H1 (cell line): ENCODE measurements around the gene KDM6A. TPM values are rescaled to one million over a fixed set of nuclear protein-coding genes. Genes with fewer than 3 reads are reported as not detected.

Experiments
- CTCF ChIA-PET: fragments of 300-600 bp; sonication (Branson Sonifier 250); formaldehyde crosslinking; loops from one replicate; lab custom pipeline; 2021; ENCODE audit not compliant: partially characterized antibody; lab: Charles Lee
- POLR2A ChIA-PET: fragments of 300-600 bp; sonication (Branson Sonifier 250); formaldehyde crosslinking; loops from one replicate; lab custom pipeline; 2021; ENCODE audit warnings: inconsistent platforms; ENCODE audit not compliant: partially characterized antibody; lab: Charles Lee
- DNase-seq, 2 experiments: peaks; one replicate each; pipeline versions ENCODE4 v3.0.0 to v3.0.0-alpha.2; 2010 to 2022; ENCODE audit warnings: low spot score in 2 of 2, low read depth in 1 of 2, mixed read lengths in 1 of 2
- FAIRE-seq: peaks from 2 replicates; lab custom pipeline; 2011; peaks lifted over from hg19 to GRCh38; lab: Jason Lieb, UNC
- H2AFZ ChIP-seq: 2 replicates; pipeline ENCODE4 v1.8.1; 2012; ENCODE audit warnings: low read length, inconsistent platforms
- H2AK5ac ChIP-seq: 2 replicates; pipeline ENCODE4 v1.6.1; 2013; ENCODE audit warnings: low read depth, low read length
- H2BK120ac ChIP-seq: replicated peaks from 2 replicates; pipeline ENCODE3; 2013; ENCODE audit warnings: low read depth, low read length, inconsistent platforms
- H2BK12ac ChIP-seq: 2 replicates; pipeline ENCODE4 v1.6.1; 2013; ENCODE audit warnings: low read depth, low read length
- H2BK15ac ChIP-seq: 2 replicates; pipeline ENCODE4 v1.6.1; 2013; ENCODE audit warnings: low read length
- H2BK20ac ChIP-seq: 2 replicates; pipeline ENCODE4 v1.6.1; 2013; ENCODE audit warnings: low read length
- H2BK5ac ChIP-seq: 2 replicates; pipeline ENCODE4 v1.6.1; 2013; ENCODE audit warnings: low read depth, low read length
- H3K14ac ChIP-seq: 2 replicates; pipeline ENCODE4 v1.6.1; 2013; ENCODE audit warnings: inconsistent platforms; ENCODE audit not compliant: insufficient read length
- H3K18ac ChIP-seq: 2 replicates; pipeline ENCODE4 v1.6.1; 2013; ENCODE audit warnings: low read length; ENCODE audit errors: extremely low read depth
- H3K23ac ChIP-seq: 2 replicates; pipeline ENCODE4 v1.6.1; 2013; ENCODE audit warnings: inconsistent platforms; ENCODE audit not compliant: insufficient read length
- H3K23me2 ChIP-seq: 2 replicates; pipeline ENCODE4 v1.6.1; 2013; ENCODE audit warnings: low read depth, low read length
- H3K27ac ChIP-seq: 2 replicates; pipeline ENCODE4 v1.6.1; 2011; ENCODE audit warnings: low read depth, low read length, inconsistent platforms
- H3K27me3 ChIP-seq, 4 experiments: replicated peaks in 1 of 4; 1 replicate in 1 of 4; 2 replicates in 3 of 4; pipeline versions ENCODE4 v1.6.1 to v1.8.1; 2011 to 2013; ENCODE audit warnings: low read length in 3 of 4, mild to moderate bottlenecking in 3 of 4, inconsistent platforms in 2 of 4, mixed read lengths in 2 of 4, moderate library complexity in 1 of 4; ENCODE audit not compliant: control insufficient read depth in 3 of 4, insufficient read depth in 3 of 4; ENCODE audit errors: extremely low read depth in 1 of 4
- H3K36me3 ChIP-seq, 4 experiments: 2 replicates each; pipeline versions ENCODE4 v1.6.1 to v1.8.1; 2011 to 2013; ENCODE audit warnings: mild to moderate bottlenecking in 4 of 4, low read length in 3 of 4, moderate library complexity in 2 of 4, control low read depth in 1 of 4, inconsistent platforms in 1 of 4; ENCODE audit not compliant: insufficient read depth in 4 of 4, control insufficient read depth in 2 of 4
- H3K4ac ChIP-seq: replicated peaks from 2 replicates; pipeline ENCODE3; 2013; ENCODE audit warnings: low read length, low read depth, mixed read lengths, inconsistent platforms; ENCODE audit not compliant: insufficient read length
- H3K4me1 ChIP-seq, 4 experiments: replicated peaks in 1 of 4; 1 replicate in 1 of 4; 2 replicates in 3 of 4; pipeline versions ENCODE4 v1.6.1 to v1.8.1; 2011 to 2013; ENCODE audit warnings: low read length in 3 of 4, inconsistent platforms in 2 of 4, mixed read lengths in 1 of 4; ENCODE audit not compliant: insufficient read depth in 4 of 4, control insufficient read depth in 3 of 4
- H3K4me2 ChIP-seq, 2 experiments: 2 replicates each; pipeline versions ENCODE4 v1.6.1 to v1.8.1; 2011 to 2013; ENCODE audit warnings: low read depth in 2 of 2, low read length in 2 of 2, control low read depth in 1 of 2, inconsistent platforms in 1 of 2, mild to moderate bottlenecking in 1 of 2; ENCODE audit not compliant: insufficient read depth in 1 of 2
- H3K4me3 ChIP-seq, 4 experiments: fragments of 200-600, 300-600 bp in 1 of 4; sonication (generic), shearing (Covaris generic), sonication (Bioruptor Twin) in 1 of 4; 2 replicates each; pipeline versions ENCODE4 v1.5.1 to v1.8.1; 2011 to 2016; ENCODE audit warnings: low read length in 4 of 4, low read depth in 3 of 4, control low read depth in 2 of 4, inconsistent platforms in 2 of 4, mild to moderate bottlenecking in 2 of 4, mixed read lengths in 1 of 4, moderate library complexity in 1 of 4; ENCODE audit not compliant: insufficient read depth in 2 of 4; ENCODE audit errors: extremely low read depth in 1 of 4
- H3K56ac ChIP-seq: replicated peaks from 2 replicates; pipeline ENCODE3; 2013; ENCODE audit warnings: low read depth, mild to moderate bottlenecking, mixed read lengths, low read length, inconsistent platforms; ENCODE audit not compliant: insufficient read length
- H3K79me1 ChIP-seq: 2 replicates; pipeline ENCODE4 v1.6.1; 2013; ENCODE audit warnings: low read depth, low read length, control low read depth
- H3K79me2 ChIP-seq, 2 experiments: 2 replicates each; pipeline versions ENCODE4 v1.6.1 to v1.8.1; 2012 to 2013; ENCODE audit warnings: low read length in 2 of 2, mild to moderate bottlenecking in 2 of 2, inconsistent platforms in 1 of 2; ENCODE audit not compliant: insufficient read depth in 2 of 2, control insufficient read depth in 1 of 2
- H3K9ac ChIP-seq, 4 experiments: replicated peaks in 1 of 4; 1 replicate in 1 of 4; 2 replicates in 3 of 4; pipeline versions ENCODE4 v1.6.1 to v1.8.1; 2011 to 2013; ENCODE audit warnings: low read depth in 3 of 4, low read length in 3 of 4, control low read depth in 2 of 4, mild to moderate bottlenecking in 2 of 4, moderate library complexity in 2 of 4, inconsistent platforms in 1 of 4; ENCODE audit errors: extremely low read depth in 1 of 4
- H3K9me3 ChIP-seq, 2 experiments: 2 replicates each; pipeline versions ENCODE4 v1.6.1 to v1.8.1; 2012 to 2013; ENCODE audit warnings: mild to moderate bottlenecking in 2 of 2, moderate library complexity in 2 of 2, control low read depth in 1 of 2, inconsistent platforms in 1 of 2, low read depth in 1 of 2, low read length in 1 of 2, mixed read lengths in 1 of 2; ENCODE audit not compliant: insufficient read depth in 2 of 2
- H4K20me1 ChIP-seq, 2 experiments: replicated peaks in 1 of 2; 2 replicates each; pipeline versions ENCODE3 to v1.8.1; 2011 to 2013; ENCODE audit warnings: inconsistent platforms in 2 of 2, low read length in 2 of 2, mild to moderate bottlenecking in 1 of 2; ENCODE audit not compliant: insufficient read depth in 2 of 2, control insufficient read depth in 1 of 2
- H4K5ac ChIP-seq: 2 replicates; pipeline ENCODE4 v1.6.1; 2013; ENCODE audit warnings: low read length, low read depth, mixed read lengths, inconsistent platforms; ENCODE audit not compliant: insufficient read length
- H4K8ac ChIP-seq: 2 replicates; pipeline ENCODE4 v1.8.0; 2013; ENCODE audit warnings: mild to moderate bottlenecking, moderate library complexity, low read length, inconsistent platforms; ENCODE audit not compliant: insufficient read depth; ENCODE audit errors: extremely low read depth
- H4K91ac ChIP-seq: replicated peaks from 2 replicates; pipeline ENCODE3; 2013; ENCODE audit warnings: low read length, mixed read lengths, inconsistent platforms; ENCODE audit not compliant: insufficient read length
- CHD2 ChIP-seq: IDR thresholded peaks from 2 replicates; pipeline ENCODE4 v1.6.1; 2012; ENCODE audit warnings: low read length, improper control_type of control experiment
- CTBP2 ChIP-seq: IDR thresholded peaks from 2 replicates; pipeline ENCODE4 v1.7.0; 2011; ENCODE audit warnings: borderline replicate concordance, mild to moderate bottlenecking, moderate library complexity, mixed read lengths, low read length; ENCODE audit not compliant: insufficient read depth, insufficient read length
- HDAC6 ChIP-seq: IDR thresholded peaks from one replicate; pipeline ENCODE4 v1.7.1; 2012; ENCODE audit warnings: low read depth, mild to moderate bottlenecking, inconsistent platforms, low read length, moderate library complexity
- KDM1A ChIP-seq: fragments of 200-600, 300-600 bp; sonication (generic); IDR thresholded peaks from 2 replicates; pipeline ENCODE4 v1.7.1; 2016; ENCODE audit warnings: mild to moderate bottlenecking, low read length, borderline replicate concordance
- SIN3A ChIP-seq, 2 experiments: IDR thresholded peaks in 1 of 2; conservative IDR thresholded peaks in 1 of 2; 2 replicates each; pipeline ENCODE4 v1.6.1; 2011 to 2012; ENCODE audit warnings: low read length in 2 of 2, improper control_type of control experiment in 1 of 2, low read depth in 1 of 2, mild to moderate bottlenecking in 1 of 2
- TEAD4 ChIP-seq: IDR thresholded peaks from 2 replicates; pipeline ENCODE4 v1.6.1; 2012; ENCODE audit warnings: low read depth, low read length, inconsistent platforms, mixed read lengths
- ZNF274 ChIP-seq: IDR thresholded peaks from 2 replicates; pipeline ENCODE4 v1.7.0; 2012; ENCODE audit warnings: low read length, borderline replicate concordance; ENCODE audit errors: extremely low read depth
- polyA plus RNA-seq, 7 experiments: library from polyadenylated mRNA; depleted of rRNA in 3 of 7; stranded (reverse) in 5 of 7; unstranded in 2 of 7; fragments of >200 nt in 5 of 7; fragments of 200-250 nt in 2 of 7; gene quantifications; 1 replicate in 5 of 7; 2 replicates in 1 of 7; 4 replicates in 1 of 7; pipeline versions ENCODE4 v1.2.1 to v1.2.3, GENCODE V29; 2011 to 2013; ENCODE audit warnings: missing spikeins in 2 of 7, mixed read lengths in 2 of 7
- total RNA-seq: library from RNA; stranded (reverse); fragmentation: NEBNext Ultra II Directional; extraction: Animal tissue kit (Norgen Biotek cat#: 25700); gene quantifications from 2 replicates; pipeline ENCODE4 v1.2.1, GENCODE V29; 2021

The KDM6A gene
- total and polyA plus RNA-seq, 2 of the 8 experiments (the other 6 are each of a cell fraction or from before 2014, with no cell fraction given), result 43.5 to 58.4 TPM

- FAIRE-seq (no peak), DNase-seq (no peak)
- TF ChIP-seq TEAD4 (no peak), CTBP2 (no peak), KDM1A (no peak), HDAC6 (no peak), SIN3A (conservative IDR thresholded peaks at IDR 0.05 in 1 of 2, IDR thresholded peaks at IDR 0.05 in 1 of 2; ENCODE audit: low read depth in 1 of 2, low read length in 2 of 2) (no peak), CHD2 (no peak), ZNF274 (no peak)
- H2BK5ac ChIP-seq, result no peak overlapping the region
- H3K56ac ChIP-seq, result no peak overlapping the region
- H2BK12ac ChIP-seq, result no peak overlapping the region
- no peak overlapping the region for H2BK15ac ChIP-seq
- CTCF ChIA-PET, result no interaction called here
- H4K8ac ChIP-seq, result no peak overlapping the region
- no peaks in the 10 kb centered on the region for H3K4me1 ChIP-seq
- no peak overlapping the region for H3K9ac ChIP-seq
- no peaks in the 10 kb centered on the region for H3K27me3 ChIP-seq
- H2AK5ac ChIP-seq, result no peak overlapping the region
- no peak overlapping the region for H3K23ac ChIP-seq
- H3K9me3 ChIP-seq, result no peaks in the 10 kb centered on the region
- H4K20me1 ChIP-seq, result no peaks in the 10 kb centered on the region
- no peak overlapping the region for H3K4me2 ChIP-seq
- peaks cover 0 to 22% (median 1%) of the 10 kb centered on the region in 4 experiments; a peak in 2 of 8 replicates for H3K36me3 ChIP-seq
- H3K4ac ChIP-seq, result no peak overlapping the region
- H3K79me1 ChIP-seq, result no peaks in the 10 kb centered on the region
- H3K4me3 ChIP-seq, result no peak overlapping the region
- H4K5ac ChIP-seq, result no peak overlapping the region
- no peak overlapping the region for H2BK120ac ChIP-seq
- H3K18ac ChIP-seq, result no peak overlapping the region
- H2BK20ac ChIP-seq, result no peak overlapping the region
- H3K27ac ChIP-seq, result no peak overlapping the region
- no peak overlapping the region for H2AFZ ChIP-seq
- POLR2A ChIA-PET, result interaction anchor here (1.0 kb wide), 1 partner anchor 48 kb away, joined by 3 read pairs; no protein-coding TSS in a partner anchor
- no peaks in the 10 kb centered on the region for H3K23me2 ChIP-seq
- peaks cover 0 to 39% of the 10 kb centered on the region in 2 experiments; a peak in 2 of 4 replicates for H3K79me2 ChIP-seq
- H3K14ac ChIP-seq, result no peak overlapping the region
- H4K91ac ChIP-seq, result no peak overlapping the region
These were observed 177.6 kb downstream of the KDM6A start for GRCh38 chrX:45050558-45050957.
